ENCODE data around the gene C6orf15.

The C6orf15 gene

DNA sequence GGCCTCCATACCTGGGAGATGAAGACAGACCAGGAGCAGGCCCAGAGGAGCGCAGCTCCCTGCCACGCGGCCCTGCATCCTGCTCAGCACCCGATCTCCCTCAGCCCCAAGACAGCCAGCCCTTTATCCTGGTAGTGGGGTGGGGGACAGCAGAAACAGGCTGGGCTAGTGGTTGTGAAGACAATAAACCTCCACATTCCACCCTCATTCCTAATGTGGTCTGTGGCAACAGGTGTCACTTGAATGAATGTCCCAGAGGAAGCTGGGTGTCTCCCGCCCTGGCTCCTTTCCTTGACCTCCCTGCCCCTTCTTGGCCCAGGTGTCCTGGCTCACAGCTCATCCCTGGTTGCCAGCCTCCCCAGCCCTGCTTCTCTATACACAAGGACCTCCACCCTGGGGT lies at the start of gene C6orf15:
TSS of gene C6orf15 (minus strand) at position 98 of the 400 bp plus-strand sequence. CDS start at position 78, 20 bp downstream.
- no peak for DNase-seq

DNA sequence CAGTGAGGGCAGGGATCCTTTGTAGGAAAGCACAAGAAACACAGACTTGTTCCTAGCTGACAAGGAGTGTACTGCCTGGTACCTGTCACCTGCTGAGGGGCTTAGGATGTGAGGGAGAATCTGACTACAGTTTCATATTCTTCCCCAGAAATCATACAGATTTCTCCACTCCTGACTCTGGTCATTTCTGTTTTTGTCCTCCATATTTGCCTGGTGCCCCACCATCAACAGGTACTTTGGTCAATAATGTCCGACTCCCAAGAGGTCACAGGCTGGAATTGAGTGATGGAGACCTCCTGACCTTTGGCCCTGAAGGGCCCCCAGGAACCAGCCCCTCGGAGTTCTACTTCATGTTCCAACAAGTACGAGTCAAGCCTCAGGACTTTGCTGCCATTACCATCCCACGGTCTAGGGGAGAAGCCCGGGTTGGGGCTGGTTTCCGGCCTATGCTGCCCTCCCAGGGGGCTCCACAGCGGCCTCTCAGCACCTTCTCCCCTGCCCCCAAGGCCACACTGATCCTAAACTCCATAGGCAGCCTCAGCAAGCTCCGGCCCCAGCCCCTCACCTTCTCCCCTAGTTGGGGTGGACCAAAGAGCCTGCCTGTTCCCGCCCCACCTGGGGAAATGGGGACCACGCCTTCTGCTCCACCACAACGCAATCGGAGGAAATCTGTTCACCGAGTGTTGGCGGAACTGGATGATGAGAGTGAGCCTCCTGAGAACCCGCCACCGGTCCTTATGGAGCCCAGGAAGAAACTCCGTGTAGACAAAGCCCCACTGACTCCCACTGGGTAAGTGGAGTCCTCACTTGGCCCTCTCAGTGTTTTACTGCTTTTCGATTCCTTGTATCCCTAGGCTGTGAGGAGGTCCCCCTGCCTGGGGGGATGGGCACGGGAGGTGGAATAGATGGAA lies 49.1 kb upstream of the C6orf15 start:
- DNase-seq, result no peak

DNA sequence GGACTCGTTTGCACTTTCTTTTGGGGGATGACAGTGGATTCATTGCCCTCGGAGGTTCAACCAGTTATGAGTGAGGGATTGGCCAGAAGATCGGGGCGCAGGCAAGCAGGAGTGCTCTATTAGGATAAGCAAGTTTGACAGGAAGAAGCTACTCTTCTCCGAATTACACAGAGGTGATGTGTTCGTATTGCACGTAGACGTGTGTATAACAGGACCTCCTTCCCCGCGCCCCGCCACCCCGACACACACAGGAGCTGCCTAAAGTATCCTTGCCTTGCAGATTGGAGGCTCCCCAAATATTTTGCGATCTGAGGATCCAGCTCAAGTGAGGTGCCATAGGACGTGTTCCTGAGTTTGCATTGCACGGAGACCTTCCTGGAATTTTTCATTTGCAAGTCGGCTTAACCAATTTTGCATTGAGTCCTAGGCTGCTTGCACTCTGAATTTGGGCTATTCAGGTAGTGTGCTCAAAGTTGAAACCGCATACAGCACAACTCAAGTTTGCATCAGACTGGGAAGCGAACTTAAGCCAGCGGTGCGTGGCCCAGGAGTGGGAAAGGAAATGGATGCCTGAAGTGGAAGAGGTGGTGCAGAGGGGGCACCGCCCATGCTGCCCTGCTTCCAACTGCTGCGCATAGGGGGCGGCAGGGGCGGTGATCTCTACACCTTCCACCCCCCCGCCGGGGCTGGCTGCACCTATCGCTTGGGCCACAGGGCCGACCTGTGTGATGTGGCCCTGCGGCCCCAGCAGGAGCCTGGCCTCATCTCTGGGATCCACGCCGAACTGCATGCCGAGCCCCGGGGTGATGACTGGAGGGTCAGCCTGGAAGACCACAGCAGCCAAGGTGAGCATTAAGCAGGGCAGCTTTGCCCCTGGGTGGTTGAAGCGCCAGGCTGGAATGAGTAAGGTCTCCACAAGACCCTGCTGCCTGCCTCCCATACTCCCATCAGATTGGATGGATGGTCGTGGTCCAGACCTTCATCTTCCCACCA lies 46.8 kb upstream of the C6orf15 start:
- DNase-seq, result peak; percentile 54

DNA sequence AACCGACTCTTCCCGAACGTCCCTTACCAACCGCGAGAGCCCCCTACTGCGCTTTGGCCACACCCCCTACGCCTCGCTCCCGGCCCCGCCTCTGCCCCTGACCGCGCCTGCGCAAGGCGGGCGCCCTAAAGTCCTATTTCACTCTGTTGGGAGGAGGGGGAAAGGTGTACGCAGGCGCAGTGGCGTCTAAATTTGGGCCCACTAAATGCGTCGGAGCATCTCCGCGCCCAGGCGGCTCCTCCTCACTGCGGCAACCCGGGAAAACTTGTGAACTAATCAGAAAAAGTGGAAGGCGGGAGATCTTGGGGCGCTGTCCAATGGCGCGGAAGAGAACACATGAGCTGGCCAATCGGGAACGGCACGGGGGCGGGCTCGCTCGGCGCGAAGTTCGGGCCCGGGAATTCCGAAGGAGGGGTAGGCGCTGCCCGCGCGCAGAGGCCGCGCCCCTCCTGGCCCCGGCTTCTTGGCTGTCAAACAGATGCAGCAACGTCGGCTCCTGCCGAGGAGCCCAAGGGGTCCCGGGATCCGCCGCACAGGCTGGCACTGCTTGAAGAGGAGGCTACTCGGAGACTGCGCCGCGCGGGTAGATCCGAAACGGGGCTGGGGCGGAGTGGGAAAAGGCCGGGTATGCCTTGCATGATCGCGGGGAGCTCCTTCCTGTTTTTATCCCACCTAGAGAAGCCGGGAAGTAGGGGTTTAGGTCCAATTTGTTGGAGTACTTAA lies 45.9 kb upstream of the C6orf15 start, which contains the start of gene TCF19:
TSS of gene TCF19 (plus strand) at position 450 of the 723 bp plus-strand sequence. CDS start 881 bp downstream, outside the sequence.
- DNase-seq, result peak; percentile 99

DNA sequence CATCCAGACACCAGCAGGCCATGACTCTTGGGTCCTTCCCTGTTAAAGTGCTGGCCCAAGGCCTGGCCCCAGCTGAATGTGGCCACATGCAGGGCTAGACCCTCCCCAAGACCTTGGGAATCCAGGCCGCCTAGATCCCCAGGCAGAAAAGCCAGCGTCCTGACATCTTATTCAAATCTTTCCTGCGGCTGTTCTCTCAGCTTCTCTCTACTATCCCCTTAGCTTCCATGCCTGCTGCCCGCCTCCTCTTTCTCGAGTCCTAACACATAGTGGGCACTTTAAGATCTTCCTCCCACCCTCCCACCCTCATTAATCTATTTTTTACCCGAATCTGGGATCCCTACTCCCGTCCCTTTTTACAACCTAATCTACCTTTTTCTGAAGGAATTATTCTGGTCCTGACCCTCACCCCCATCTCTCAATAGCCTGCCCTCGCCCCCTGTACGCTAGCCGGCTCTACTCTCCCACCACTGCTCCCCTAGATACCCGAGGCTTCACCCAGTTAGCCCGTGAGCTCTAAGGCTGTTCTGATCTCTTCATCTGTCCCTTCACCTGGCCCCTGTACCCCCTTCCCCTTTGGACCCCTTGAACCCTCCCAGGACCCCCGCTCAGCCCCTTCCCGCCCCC lies 45.3 kb upstream of the C6orf15 start, which contains the start of gene CCHCR1:
TSS of gene CCHCR1 (minus strand) at position 290 of the 627 bp plus-strand sequence. CDS start at position 88, 202 bp downstream.
- peak; percentile 33 for DNase-seq

DNA sequence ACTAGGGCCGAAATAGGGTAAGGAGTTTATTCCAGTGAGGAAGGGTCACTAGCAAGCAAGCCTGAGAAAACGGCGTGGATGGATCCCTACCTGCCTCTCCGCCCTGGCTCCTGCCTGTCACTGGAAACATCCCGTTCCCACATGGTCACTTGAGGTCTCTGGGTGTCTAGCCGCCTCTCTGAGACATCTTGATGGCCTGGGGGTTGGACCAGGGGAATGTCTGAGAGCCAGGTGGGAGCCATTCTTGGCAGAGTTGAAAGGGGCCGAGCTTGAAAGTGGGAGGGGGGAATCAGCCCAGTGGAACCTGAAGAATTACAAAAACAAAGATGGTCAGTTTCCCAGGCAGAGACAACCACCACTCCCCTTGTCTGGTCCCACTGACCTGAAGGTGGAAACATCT lies 44.3 kb upstream of the C6orf15 start:
- no peak for DNase-seq

DNA sequence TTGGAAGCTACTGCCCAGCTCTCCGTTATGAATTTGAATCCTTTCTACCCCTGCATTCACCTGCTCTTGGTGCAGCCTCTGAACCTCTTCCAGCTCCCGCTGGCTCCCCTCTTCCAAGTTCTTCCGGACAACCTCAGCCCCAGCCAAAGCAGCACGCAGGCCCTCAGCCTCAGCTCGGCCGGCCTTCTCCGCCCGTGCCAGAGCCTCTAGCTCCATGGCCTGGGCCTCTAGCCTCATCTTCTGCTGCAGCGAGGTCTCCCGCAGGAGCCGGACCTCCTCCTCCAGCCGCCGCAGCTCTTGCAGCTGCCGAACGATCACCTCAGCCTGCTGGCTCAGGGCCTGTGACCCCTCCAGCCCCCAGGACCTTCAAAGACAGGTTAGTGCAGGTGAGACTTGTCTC lies 42.1 kb upstream of the C6orf15 start:
- DNase-seq, result no peak

DNA sequence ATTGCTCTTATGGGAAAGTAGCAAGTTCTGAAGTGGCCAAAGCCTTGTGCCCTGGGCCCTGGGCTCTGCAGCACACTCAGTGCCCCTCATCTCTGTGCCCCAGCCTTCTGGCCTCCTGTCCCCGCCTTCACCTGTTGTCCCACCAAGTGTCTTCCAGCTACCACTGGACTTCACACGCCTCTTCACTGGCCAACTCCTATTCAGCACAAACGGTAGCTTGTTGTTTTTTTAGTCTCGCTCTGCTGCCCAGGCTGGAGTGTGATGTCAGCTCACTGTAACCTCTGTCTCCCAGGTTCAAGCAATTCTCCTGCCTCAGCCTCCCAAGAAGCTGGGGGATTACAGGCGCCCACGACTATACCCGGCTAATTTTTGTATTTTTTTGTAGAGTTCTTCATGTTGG lies 40.4 kb upstream of the C6orf15 start:
- no peak for DNase-seq

DNA sequence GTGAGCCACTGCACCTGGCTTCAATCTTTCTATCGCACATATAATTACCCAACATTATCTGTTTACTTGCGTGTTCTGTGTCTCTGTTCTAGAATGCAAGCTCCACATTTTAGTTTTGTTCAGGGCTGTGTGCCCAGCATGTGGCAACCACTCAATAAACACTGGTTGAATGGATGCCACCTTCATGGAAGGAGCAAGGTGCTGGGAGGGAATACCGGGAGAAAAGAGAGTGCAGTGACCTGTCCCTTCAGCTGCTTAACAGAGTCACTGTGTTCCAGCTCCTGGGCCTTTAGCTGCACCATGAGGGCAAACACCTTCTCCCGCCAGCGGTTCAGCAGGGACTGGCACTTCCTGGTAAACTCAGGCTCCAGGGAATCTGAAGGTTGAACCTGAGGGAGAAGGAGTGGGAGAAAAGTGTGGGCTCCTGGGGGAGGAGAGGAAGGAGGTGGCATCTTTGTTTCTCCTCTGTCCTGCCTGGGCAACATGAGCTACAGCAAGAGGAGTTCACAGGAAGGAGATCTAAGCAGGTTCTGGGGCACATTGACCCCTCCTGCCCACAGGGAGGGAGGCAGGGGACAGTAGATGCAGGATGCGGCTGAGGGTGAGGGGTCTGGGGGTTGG lies 37.6 kb upstream of the C6orf15 start:
- no peak for DNase-seq

DNA sequence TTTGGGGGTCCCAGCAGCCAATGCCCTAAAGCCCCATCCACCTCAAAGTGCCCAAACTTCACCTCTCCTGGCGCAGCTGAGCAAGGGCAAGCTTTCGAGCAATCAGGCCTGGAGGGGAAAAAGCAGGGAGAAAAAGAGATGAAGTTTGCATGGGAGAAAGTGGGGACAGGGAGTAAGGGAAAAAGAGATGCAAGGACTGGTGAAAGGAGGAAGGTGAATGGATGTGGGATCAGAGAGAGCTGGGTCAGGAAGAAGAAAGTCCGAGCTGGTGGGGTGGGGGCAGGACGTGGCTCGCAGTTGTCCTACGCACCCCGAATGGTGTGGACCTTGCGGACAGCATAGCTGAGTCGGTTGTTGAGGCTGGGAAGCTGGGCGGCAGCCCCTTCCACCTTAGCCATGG lies 33.0 kb upstream of the C6orf15 start:
- DNase-seq, result no peak

DNA sequence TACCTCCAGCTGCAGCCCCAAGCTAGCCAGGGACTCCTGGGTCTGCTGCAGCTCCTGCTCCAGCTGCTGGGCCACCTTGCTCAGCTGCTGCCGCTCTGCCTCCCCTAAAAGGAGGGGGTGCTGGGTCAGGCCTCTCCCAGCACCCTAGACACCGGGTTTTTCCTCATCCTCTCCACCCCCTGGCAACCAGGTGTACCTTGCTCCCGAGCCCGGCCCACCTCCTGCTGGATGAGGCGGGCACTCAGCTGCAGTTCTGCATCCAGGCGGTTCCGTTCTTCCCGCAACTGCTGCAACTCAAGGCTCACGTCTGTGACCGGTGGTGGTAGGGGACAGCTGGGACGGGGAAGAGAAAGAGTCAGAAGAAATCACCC lies 32.6 kb upstream of the C6orf15 start:
- no peak for DNase-seq

DNA sequence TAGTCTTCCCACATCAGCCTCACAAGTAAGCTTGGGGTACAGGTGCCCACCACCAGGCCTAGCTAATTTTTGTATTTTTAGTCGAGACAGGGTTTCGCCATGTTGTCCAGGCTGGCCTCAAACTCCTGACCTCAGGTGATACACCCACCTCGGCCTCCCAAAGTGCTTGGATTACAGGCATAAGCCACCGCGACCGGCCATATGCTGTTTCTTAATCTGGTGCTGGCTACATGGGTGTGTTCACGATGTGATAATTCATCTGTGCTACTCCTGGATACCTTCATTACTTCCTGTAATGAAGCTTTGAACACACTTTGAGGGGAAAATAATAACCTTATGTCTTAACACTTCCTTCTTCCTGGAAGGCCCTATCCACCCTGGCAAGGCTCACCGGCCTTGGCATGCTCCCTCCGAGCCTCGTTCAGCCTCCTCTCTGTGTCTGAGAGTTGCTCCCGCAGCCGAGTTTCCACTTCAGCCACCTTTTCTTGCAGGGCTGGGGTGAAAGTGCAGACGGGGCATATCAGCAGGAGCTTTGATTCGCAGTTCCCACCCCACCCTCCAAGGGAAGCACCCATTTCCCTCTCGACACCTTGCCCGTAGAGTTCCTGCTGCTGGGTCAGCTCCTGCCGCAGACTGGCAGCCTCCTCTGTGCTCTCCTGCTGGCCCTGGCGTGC lies 32.1 kb upstream of the C6orf15 start:
- no peak for DNase-seq

DNA sequence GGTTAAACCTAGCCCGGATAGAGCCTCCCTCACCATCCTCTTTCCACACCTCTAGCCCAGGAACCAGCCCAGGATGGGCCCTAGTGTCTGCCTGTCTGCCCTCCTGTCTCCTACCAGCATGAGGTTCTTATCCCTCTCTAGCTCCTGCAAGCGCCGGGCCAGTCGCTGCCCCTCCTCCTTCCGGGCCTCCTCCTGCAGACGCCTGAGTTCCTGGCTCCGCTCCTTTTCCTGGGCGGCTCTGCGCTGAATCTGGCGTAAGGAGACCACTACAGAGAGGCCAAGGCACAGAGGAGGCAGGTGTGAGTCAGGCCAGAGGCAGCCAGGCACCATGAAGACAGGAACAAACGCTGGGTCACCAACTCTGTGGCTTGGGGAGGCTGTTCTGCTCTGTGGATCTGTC lies 30.8 kb upstream of the C6orf15 start:
- DNase-seq, result no peak

DNA sequence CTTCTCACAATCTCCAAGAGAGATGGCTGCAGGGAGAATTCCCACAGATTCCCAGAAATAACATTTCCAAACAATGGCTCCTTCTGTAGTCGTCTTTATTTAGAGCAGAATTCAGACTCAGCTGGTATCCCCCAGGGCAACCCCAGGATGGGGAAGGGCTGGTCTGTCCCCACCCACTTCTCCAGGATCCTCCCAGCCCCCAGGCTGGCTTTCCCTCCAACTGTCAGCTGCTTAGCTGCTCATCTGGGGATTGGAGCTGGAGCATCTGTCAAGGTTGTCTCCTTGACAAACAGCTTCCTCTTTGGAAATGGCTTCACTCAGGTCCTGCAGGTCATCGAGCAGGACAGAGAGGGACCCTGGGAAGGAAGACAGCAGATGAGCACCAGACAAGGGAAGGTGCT lies 30.0 kb upstream of the C6orf15 start:
- no peak for DNase-seq

DNA sequence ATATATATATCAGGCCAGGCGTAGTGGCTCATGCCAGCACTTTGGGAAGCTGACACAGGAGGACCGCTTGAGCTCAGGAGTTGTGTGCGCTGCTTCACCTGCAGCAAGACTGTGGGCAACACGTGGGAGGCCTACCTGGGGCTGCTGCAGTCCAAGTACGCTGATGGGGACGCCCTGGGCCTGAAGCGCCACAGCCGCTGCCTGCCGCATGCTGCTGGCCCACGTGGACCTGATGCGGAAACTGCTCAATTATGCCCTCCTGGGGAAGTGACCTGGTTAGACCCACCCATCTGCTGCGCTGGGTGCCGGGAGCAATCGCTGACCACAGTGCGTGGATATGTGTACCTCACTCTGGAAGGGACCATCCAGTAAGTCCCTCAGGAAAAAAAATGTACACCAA lies 28.3 kb upstream of the C6orf15 start:
- no peak for DNase-seq

DNA sequence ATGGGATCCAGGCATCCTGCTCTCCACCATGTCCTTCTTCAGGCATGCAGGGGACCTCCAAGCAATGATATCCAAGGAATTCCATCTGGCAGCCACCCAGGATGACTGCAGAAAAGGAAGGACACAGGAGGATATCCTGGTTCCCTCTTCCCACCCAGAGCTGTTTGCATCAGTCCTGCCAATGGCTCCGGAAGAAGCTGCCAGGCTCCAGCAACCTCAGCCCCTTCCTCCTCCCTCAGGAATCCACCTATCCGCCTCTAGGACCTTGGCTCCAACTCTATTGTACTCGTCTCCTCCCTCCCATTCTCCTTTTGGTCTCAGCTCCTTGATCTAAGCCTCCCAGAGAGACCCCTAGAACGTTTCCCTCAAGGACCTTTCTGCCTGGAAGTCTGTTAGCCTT lies 27.2 kb upstream of the C6orf15 start:
- no peak for DNase-seq

DNA sequence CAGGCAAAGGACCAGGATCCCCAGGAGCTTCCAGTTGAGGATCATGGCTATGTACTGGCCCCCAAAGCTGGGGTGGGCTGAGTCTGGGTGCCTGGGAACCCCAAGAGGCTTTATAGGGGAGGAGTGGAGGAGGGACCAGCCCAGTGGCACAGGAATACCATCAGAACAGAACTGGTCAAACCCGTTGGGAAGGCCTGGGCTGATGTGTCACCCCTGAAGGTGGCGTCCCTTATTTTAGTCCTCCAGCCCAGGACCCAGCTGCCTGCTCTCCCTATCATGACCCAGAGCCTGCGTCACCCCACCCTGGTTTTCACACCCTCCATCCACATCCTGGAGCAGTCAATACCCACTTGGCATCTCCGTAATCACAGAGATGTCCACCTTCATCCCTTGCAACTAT lies 26.6 kb upstream of the C6orf15 start, which contains the start of gene PSORS1C2:
TSS of gene PSORS1C2 (minus strand) at position 85 of the 400 bp plus-strand sequence. CDS start at position 45, 40 bp downstream.
- no peak for DNase-seq

DNA sequence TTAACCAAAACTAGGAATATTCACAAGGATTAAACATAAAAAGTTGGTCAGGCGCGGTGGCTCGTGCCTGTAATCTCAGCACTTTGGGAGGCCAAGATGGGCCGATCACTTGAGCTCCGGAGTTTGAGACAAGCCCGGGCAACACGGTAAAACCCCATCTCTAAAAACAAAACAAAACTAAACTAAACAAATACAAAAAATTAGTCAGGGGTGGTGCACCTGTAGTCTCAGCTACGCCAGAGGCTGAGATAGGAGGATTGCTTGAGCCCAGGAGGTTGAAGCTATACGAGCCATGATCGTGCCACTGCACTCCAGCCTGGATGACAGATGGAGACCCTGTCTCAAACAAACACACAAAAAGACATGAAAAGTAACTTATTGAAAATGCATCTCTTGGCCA lies 23.3 kb upstream of the C6orf15 start:
- DNase-seq, result no peak

DNA sequence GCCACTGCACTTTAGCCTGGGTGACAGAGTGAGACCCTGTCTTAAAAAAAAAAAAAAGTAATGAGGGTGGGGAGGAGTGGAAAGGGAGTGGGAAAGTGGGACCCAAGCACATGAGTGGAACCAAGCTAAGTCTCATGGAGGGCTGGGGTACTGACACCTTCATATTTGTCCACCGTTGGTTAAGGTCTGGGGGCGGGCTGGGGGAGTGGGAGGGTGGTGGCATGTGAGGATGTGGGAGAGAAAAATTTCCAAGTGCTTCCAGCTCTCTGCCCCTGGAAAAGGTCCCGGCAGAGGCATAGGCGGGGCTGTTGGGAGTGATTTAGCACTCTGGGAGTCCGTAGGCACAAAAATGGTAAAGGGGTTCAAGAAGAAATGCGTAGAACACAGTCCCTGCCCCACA lies 20.4 kb upstream of the C6orf15 start:
- no peak for DNase-seq

DNA sequence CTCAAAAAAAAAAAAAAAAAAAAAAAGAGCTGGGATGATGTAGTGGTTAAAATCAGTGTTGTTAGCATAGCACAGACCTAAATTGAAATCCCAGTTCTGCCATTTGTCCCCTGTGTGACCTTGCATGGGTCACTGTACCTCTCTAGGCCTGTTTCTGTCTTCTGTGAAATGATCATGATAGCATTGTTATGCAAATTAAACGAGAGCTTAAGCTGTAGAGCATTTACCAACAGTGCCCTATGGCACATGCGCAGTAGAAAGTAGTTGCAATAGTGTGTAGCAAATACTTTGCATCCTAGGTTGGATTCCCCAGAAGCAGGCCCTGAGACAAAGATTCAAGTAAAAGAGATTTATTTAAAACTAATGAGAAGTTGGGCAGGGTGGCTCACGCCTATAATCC lies 19.2 kb upstream of the C6orf15 start:
- DNase-seq, result no peak

DNA sequence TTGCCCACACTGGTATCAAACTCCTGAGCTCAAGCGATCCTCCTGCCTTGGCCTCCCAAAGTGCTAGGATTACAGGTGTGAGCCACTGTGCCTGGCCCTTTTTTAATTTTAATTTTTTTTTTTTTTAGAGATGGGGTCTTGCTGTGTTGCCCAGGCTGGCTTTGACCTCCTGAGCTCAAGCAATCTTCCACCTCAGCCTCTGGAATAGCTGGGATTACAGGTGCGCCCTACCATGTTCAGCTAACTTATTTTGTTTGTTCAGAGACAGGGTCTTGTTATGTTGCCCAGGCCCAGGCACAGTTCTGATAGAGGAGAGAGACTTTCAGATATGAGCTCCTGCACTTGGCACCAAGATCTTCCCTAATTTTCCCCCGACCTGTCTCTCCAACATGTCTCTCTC lies 18.4 kb upstream of the C6orf15 start:
- DNase-seq, result no peak

Measured in DMS79 treated with DMSO at 0.1 percent for 48 hours (cell line).